ENCODE data around the gene GPR22. TPM values are rescaled to one million over a fixed set of nuclear protein-coding genes. Genes with fewer than 3 reads are reported as not detected.
A peak's percentile ranks its signal among the peaks of the same experiment; 100 is the strongest.

The GPR22 gene
- total RNA-seq, 1 donor = not detected

DNA sequence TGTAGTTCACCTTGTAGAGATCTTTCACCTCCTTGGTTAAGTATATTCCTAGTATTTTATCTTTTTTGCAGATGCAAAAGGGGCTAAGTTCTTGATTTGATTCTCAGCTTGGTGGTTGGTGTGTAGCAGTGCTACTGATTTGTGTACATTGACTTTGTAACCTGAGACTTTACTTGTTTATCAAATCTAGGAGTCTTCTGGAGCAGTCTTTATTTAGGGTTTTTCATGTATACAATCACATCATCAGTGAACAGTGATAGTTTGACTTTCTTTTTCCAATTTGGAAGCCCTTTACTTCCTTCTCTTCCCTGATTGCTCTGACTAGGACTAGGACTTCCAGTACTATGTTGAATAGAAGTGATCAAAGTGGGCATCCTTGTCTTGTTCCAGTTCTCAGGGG is 33.8 kb downstream of the GPR22 start:
- DNase-seq (ENCODE audit: low read depth) = no peak
- H3K4me3 ChIP-seq (ENCODE audit: low read depth, low read length) = no peak overlapping the region
- TF ChIP-seq, protein P1, sequence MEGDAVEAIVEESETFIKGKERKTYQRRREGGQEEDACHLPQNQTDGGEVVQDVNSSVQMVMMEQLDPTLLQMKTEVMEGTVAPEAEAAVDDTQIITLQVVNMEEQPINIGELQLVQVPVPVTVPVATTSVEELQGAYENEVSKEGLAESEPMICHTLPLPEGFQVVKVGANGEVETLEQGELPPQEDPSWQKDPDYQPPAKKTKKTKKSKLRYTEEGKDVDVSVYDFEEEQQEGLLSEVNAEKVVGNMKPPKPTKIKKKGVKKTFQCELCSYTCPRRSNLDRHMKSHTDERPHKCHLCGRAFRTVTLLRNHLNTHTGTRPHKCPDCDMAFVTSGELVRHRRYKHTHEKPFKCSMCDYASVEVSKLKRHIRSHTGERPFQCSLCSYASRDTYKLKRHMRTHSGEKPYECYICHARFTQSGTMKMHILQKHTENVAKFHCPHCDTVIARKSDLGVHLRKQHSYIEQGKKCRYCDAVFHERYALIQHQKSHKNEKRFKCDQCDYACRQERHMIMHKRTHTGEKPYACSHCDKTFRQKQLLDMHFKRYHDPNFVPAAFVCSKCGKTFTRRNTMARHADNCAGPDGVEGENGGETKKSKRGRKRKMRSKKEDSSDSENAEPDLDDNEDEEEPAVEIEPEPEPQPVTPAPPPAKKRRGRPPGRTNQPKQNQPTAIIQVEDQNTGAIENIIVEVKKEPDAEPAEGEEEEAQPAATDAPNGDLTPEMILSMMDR (IDR thresholded peaks at IDR 0.05; ENCODE audit: insufficient read depth, low read length) = no peak

GRCh38 chr7:107505362-107505761 is 35.5 kb downstream of the GPR22 start:
- DNase-seq (ENCODE audit: low read depth) = no peak
- no peak overlapping the region for H3K4me3 ChIP-seq (ENCODE audit: low read depth, low read length)
- TF ChIP-seq, protein P1 (IDR thresholded peaks at IDR 0.05; ENCODE audit: insufficient read depth, low read length) = no peak

DNA sequence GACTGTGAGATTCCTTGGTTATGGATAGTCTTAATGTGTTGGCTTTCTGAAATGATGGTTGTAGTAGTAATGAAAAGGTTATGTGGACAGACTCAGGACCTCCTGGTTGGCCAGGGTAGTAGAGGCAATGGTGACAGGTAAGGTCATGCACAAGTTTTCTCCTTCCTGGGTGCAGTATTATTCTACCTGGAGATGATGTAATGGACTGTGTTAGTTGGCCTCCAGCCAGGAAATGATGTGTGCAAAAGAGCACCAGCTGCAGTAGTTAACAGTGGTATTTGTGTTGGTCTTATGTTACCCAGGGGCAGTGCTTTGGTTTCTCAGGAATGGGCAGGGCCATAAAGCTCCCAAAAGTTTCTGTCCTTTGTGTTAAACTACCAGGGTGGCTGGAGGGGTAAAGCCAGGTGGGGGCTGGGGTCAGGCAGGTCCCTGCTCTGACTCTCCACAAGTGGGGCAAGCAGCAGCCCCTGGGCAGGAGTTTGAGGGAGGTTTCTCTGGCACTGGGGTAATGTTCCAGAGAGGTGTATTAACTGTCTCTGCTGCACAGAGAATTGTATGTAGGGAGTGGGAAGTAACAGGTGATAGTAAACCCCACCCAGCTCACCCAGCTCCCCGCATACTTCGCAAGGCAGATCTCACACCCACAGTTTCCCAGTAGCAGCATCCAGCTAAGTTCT is 36.3 kb downstream of the GPR22 start:
- DNase-seq (ENCODE audit: low read depth) = no peak
- TF ChIP-seq, protein P1 (IDR thresholded peaks at IDR 0.05; ENCODE audit: insufficient read depth, low read length) = no peak

DNA sequence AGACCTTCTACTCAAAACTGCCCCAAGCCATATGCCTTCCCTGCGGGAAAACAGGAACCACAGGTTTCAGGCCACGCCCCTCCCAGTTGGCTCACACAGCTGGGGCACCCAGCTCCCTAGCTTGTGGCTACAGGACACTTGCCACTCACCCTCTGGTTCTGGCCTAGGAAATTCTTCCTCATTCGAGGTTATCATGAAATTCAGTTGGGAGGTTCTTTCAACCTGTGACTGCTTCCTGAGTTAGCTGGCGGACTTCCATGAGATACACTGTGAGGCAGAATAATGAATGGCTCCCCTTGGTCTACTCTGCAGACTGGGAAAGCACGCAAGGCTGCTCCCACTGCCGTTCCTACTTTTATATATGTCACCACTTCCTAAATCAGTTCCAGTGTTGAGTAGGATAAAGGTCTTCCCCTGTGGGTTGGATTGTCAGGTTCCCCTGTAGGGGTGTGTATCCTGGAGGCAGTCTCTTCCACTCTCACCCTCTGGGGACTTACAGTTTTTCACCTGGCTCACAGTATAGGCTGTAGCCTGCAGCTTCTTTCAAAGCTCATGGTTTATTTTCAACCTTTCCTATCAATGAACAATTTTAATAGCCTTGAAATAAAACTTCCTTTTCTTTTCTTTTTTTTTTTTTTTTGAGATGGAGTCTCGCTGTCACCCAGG is 37.0 kb downstream of the GPR22 start:
- TF ChIP-seq, protein P1 (IDR thresholded peaks at IDR 0.05; ENCODE audit: insufficient read depth, low read length) = no peak
- DNase-seq (ENCODE audit: low read depth) = peak; percentile 18

More for the DNA sequence above, 36.3 kb downstream of the GPR22 start:
- H3K4me3 ChIP-seq (ENCODE audit: low read depth, low read length) = no peak overlapping the region

More for the DNA sequence above, 37.0 kb downstream of the GPR22 start:
- H3K4me3 ChIP-seq (ENCODE audit: low read depth, low read length) = no peak overlapping the region

Small RNAs within 50 kb of the gene (small RNA-seq; reads per million reads assigned to genes)
- gene AC002381.1 = not detected

Other genes with a start within 250 kb of the GPR22 start
- gene COG5, start 93.9 kb downstream of the GPR22 start, total RNA-seq (ENCODE audit: low replicate concordance) = 53.1 and 53.8 TPM in 2 replicates
- 8.5 and 9.3 TPM in 2 replicates for gene DUS4L, start 93.9 kb downstream of the GPR22 start, total RNA-seq (ENCODE audit: low replicate concordance)
- gene BCAP29, start 110.2 kb downstream of the GPR22 start, total RNA-seq (ENCODE audit: low replicate concordance) = 92.6 and 187 TPM in 2 replicates
- 0.65 and 1.8 TPM in 2 replicates for gene SLC26A4, start 190.8 kb downstream of the GPR22 start, total RNA-seq (ENCODE audit: low replicate concordance)